Liver (tissue), 9 donors: Measurements from ENCODE around the gene ADGRD1. TPM values are rescaled to one million over a fixed set of nuclear protein-coding genes. Genes with fewer than 3 reads are reported as not detected.

Experiments
- DNase-seq: peaks from one replicate; pipeline ENCODE4 v3.0.0-alpha.2; 2017; ENCODE audit warnings: low spot score
- H3K27ac ChIP-seq, 2 donors: one replicate each; pipeline ENCODE4 v1.7.0; 2013; ENCODE audit warnings: inconsistent platforms in 2 of 2, low read length in 2 of 2, control low read depth in 1 of 2, low read depth in 1 of 2, mild to moderate bottlenecking in 1 of 2
- H3K27me3 ChIP-seq, 4 donors: one replicate each; pipeline versions ENCODE4 v1.6.1 to v1.7.0; 2013; ENCODE audit warnings: low read length in 3 of 4, inconsistent platforms in 1 of 4, mild to moderate bottlenecking in 1 of 4, moderate library complexity in 1 of 4; ENCODE audit not compliant: control insufficient read depth in 4 of 4, insufficient read depth in 4 of 4
- H3K36me3 ChIP-seq, 4 donors: one replicate each; pipeline versions ENCODE4 v1.6.1 to v1.7.0; 2013; ENCODE audit warnings: low read length in 3 of 4, mild to moderate bottlenecking in 3 of 4, low read depth in 1 of 4, moderate library complexity in 1 of 4; ENCODE audit not compliant: control insufficient read depth in 4 of 4, insufficient read depth in 3 of 4
- H3K4me1 ChIP-seq, 4 donors: one replicate each; pipeline versions ENCODE4 v1.6.1 to v1.7.0; 2013; ENCODE audit warnings: low read length in 3 of 4, mild to moderate bottlenecking in 3 of 4, moderate library complexity in 1 of 4; ENCODE audit not compliant: control insufficient read depth in 4 of 4, insufficient read depth in 4 of 4
- H3K4me3 ChIP-seq, 3 donors: one replicate each; pipeline versions ENCODE4 v1.6.1 to v1.7.0; 2013; ENCODE audit warnings: low read length in 3 of 3, control low read depth in 1 of 3, low read depth in 1 of 3, mild to moderate bottlenecking in 1 of 3
- H3K9ac ChIP-seq, 2 donors: one replicate each; pipeline ENCODE4 v1.7.0; 2013; ENCODE audit warnings: low read length in 2 of 2, mild to moderate bottlenecking in 2 of 2, moderate library complexity in 2 of 2, control low read depth in 1 of 2, low read depth in 1 of 2
- H3K9me3 ChIP-seq, 4 donors: one replicate each; pipeline versions ENCODE4 v1.6.1 to v1.7.0; 2013; ENCODE audit warnings: low read length in 3 of 4; ENCODE audit not compliant: control insufficient read depth in 4 of 4
- ATF3 ChIP-seq: IDR thresholded peaks from 2 replicates; pipeline ENCODE4 v1.6.1; 2016; ENCODE audit warnings: antibody characterized with exemption
- EGR1 ChIP-seq, 2 donors: IDR thresholded peaks; 2 replicates each; pipeline ENCODE4 v1.6.1; 2016 to 2018; ENCODE audit warnings: antibody characterized with exemption in 2 of 2, low read depth in 2 of 2
- FOXA1 ChIP-seq: IDR thresholded peaks from 2 replicates; pipeline ENCODE4 v1.6.1; 2016; ENCODE audit warnings: antibody characterized with exemption
- FOXA2 ChIP-seq: IDR thresholded peaks from 2 replicates; pipeline ENCODE4 v1.6.1; 2016; ENCODE audit warnings: antibody characterized with exemption
- GABPA ChIP-seq, 2 donors: IDR thresholded peaks in 1 of 2; conservative IDR thresholded peaks in 1 of 2; 2 replicates each; pipeline ENCODE4 v1.6.1; 2016; ENCODE audit warnings: antibody characterized with exemption in 2 of 2, mild to moderate bottlenecking in 1 of 2, moderate library complexity in 1 of 2
- HNF4A ChIP-seq, 2 donors: conservative IDR thresholded peaks; 2 replicates each; pipeline ENCODE4 v1.6.1; 2016; ENCODE audit warnings: antibody characterized with exemption in 2 of 2, mild to moderate bottlenecking in 2 of 2
- HNF4G ChIP-seq: IDR thresholded peaks from 2 replicates; pipeline ENCODE4 v1.6.1; 2016; ENCODE audit warnings: antibody characterized with exemption
- JUND ChIP-seq, 2 donors: IDR thresholded peaks; 2 replicates each; pipeline ENCODE4 v1.6.1; 2016; ENCODE audit warnings: antibody characterized with exemption in 2 of 2
- NR2F2 ChIP-seq: IDR thresholded peaks from 2 replicates; pipeline ENCODE4 v1.6.1; 2016; ENCODE audit warnings: antibody characterized with exemption
- RAD21 ChIP-seq, 2 donors: IDR thresholded peaks; 2 replicates each; pipeline ENCODE4 v1.6.1; 2016; ENCODE audit warnings: antibody characterized with exemption in 2 of 2, mild to moderate bottlenecking in 2 of 2
- REST ChIP-seq: IDR thresholded peaks from 2 replicates; pipeline ENCODE4 v1.6.1; 2016; ENCODE audit warnings: antibody characterized with exemption, mild to moderate bottlenecking
- RXRA ChIP-seq, 2 donors: IDR thresholded peaks; 2 replicates each; pipeline ENCODE4 v1.6.1; 2017 to 2018; ENCODE audit warnings: antibody characterized with exemption in 2 of 2, mild to moderate bottlenecking in 1 of 2
- SP1 ChIP-seq: IDR thresholded peaks from 2 replicates; pipeline ENCODE4 v1.6.1; 2018; ENCODE audit warnings: antibody characterized with exemption, mild to moderate bottlenecking
- TAF1 ChIP-seq: conservative IDR thresholded peaks from 2 replicates; pipeline ENCODE4 v1.6.1; 2016; ENCODE audit warnings: antibody characterized with exemption, mild to moderate bottlenecking
- YY1 ChIP-seq: IDR thresholded peaks from 2 replicates; pipeline ENCODE4 v1.6.1; 2016; ENCODE audit warnings: antibody characterized with exemption, mild to moderate bottlenecking
- WGBS: extraction: QIAGEN DNeasy Blood & Tissue Kit; methylation state at CpG from one replicate; pipeline ENCODE4 v1.1.7; 2013; 5-methylcytosine and 5-hydroxymethylcytosine counted together
- polyA plus RNA-seq, 2 donors: library from polyadenylated mRNA; stranded (reverse) in 1 of 2; unstranded in 1 of 2; fragments of 200-250 nt in 1 of 2; fragments of >200 nt in 1 of 2; fragmentation: Nextera tagmentation in 1 of 2; extraction: Ambion mirVana in 1 of 2; gene quantifications; one replicate each; pipeline versions ENCODE4 v1.2.1 to v1.2.3, GENCODE V29; 2013 to 2015
- total RNA-seq, 2 donors: library from RNA; depleted of rRNA; stranded (reverse); fragments of >200 nt; gene quantifications; one replicate each; pipeline ENCODE4 v1.2.3, GENCODE V29; 2014
- TF ChIP-seq, protein P1 (sequence below): fragments of 150-350 bp; IDR thresholded peaks from 2 replicates; pipeline ENCODE4 v1.5.1; 2017; ENCODE audit warnings: improper control_type of control experiment, low read depth, low read length; ENCODE audit not compliant: missing input control
- TF ChIP-seq, protein P2 (sequence below): IDR thresholded peaks from 2 replicates; pipeline ENCODE4 v1.6.1; 2016; ENCODE audit warnings: antibody characterized with exemption
- donor health status: healthy.
- donor health status: healthy.
- donor health status: healthy.
- donor health status: healthy.
- donor health status: healthy.

The ADGRD1 gene
- total and polyA plus RNA-seq, 4 donors = 2.7 to 7.1 (median 4.6) TPM

DNA sequence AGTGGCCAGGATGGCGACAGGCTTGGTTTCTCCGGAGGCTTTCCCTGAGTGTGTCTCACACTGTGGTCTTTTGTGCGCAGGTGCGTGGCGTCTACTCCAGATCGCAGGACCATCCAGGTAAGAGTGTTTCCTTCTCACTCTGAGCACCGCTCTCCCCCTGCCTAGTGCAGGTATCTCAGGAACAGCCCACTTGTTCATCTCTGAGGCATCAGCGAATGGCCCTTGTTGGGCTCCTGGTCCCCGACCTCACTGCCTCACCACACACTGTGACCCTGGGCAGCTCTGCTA is 781 bp downstream of the ADGRD1 start:
- no peak overlapping the region for H3K27ac ChIP-seq
- peak overlapping the region in 2 of 3 donors; percentile 36 to 47 for H3K4me3 ChIP-seq
- H3K36me3 ChIP-seq = no peaks in the 10 kb centered on the region
- TF ChIP-seq ATF3 = no peak
- TF ChIP-seq GABPA (IDR thresholded peaks at IDR 0.05 in 1 of 2, conservative IDR thresholded peaks at IDR 0.05 in 1 of 2) = no peak
- no peak for TF ChIP-seq EGR1 (IDR thresholded peaks at IDR 0.05; ENCODE audit: low read depth in 2 of 2)
- TF ChIP-seq RXRA (IDR thresholded peaks at IDR 0.05) = no peak
- TF ChIP-seq YY1 = no peak
- TF ChIP-seq, protein P1, sequence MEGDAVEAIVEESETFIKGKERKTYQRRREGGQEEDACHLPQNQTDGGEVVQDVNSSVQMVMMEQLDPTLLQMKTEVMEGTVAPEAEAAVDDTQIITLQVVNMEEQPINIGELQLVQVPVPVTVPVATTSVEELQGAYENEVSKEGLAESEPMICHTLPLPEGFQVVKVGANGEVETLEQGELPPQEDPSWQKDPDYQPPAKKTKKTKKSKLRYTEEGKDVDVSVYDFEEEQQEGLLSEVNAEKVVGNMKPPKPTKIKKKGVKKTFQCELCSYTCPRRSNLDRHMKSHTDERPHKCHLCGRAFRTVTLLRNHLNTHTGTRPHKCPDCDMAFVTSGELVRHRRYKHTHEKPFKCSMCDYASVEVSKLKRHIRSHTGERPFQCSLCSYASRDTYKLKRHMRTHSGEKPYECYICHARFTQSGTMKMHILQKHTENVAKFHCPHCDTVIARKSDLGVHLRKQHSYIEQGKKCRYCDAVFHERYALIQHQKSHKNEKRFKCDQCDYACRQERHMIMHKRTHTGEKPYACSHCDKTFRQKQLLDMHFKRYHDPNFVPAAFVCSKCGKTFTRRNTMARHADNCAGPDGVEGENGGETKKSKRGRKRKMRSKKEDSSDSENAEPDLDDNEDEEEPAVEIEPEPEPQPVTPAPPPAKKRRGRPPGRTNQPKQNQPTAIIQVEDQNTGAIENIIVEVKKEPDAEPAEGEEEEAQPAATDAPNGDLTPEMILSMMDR = no peak
- TF ChIP-seq REST = no peak
- TF ChIP-seq, protein P2, sequence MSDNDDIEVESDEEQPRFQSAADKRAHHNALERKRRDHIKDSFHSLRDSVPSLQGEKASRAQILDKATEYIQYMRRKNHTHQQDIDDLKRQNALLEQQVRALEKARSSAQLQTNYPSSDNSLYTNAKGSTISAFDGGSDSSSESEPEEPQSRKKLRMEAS = no peak
- no peak for TF ChIP-seq TAF1
- no peak for TF ChIP-seq FOXA1
- TF ChIP-seq SP1 = no peak
- no peak for TF ChIP-seq RAD21 (IDR thresholded peaks at IDR 0.05)
- TF ChIP-seq HNF4A (conservative IDR thresholded peaks at IDR 0.05) = no peak
- TF ChIP-seq FOXA2 = no peak
- no peak for TF ChIP-seq NR2F2
- no peak for TF ChIP-seq HNF4G
- no peaks in the 10 kb centered on the region for H3K27me3 ChIP-seq
- WGBS = 53% methylated on average over 9 of the region's 9 CpGs
- H3K9me3 ChIP-seq = no peaks in the 10 kb centered on the region
- peaks cover 3 to 12% (median 8%) of the 10 kb centered on the region in 4 donors for H3K4me1 ChIP-seq
- no peak for DNase-seq
- peak overlapping the region in 1 of 2 donors; percentile 65 for H3K9ac ChIP-seq

GRCh38 chr12:130955238-130955816 is 1.6 kb downstream of the ADGRD1 start:
- no peak for DNase-seq
- Histone ChIP-seq H3K36me3 (no peaks in the 10 kb centered on the region), H3K4me1 (peaks cover 3 to 12% (median 8%) of the 10 kb centered on the region in 4 donors), H3K27ac (no peak overlapping the region), H3K9me3 (no peaks in the 10 kb centered on the region), H3K27me3 (no peaks in the 10 kb centered on the region), H3K9ac (no peak overlapping the region), H3K4me3 (no peak overlapping the region)
- TF ChIP-seq, protein P2 = no peak
- TF ChIP-seq FOXA2 (no peak), YY1 (no peak), NR2F2 (no peak), TAF1 (no peak), HNF4G (no peak), JUND (IDR thresholded peaks at IDR 0.05) (no peak)
- WGBS = 76% methylated on average over 11 of the region's 11 CpGs
